Vagina (tissue), 2 donors: ENCODE results near the gene FAM83C.

Source experiments
- POLR2A ChIP-seq, 2 donors: fragments of 450-650 bp; IDR thresholded peaks; one replicate each; pipeline ENCODE4 v1.6.1; 2017; ENCODE audit warnings: antibody characterized with exemption in 2 of 2, mild to moderate bottlenecking in 2 of 2, moderate library complexity in 2 of 2
- TF ChIP-seq, protein P1 (sequence below), 3 experiments: fragments of 450-650 bp in 2 of 3; fragments of 200-600 bp in 1 of 3; sonication (generic) in 1 of 3; IDR thresholded peaks; one replicate each; pipeline ENCODE4 v1.5.1; 2017 to 2019; ENCODE audit warnings: antibody characterized with exemption in 3 of 3, mild to moderate bottlenecking in 2 of 3, moderate library complexity in 2 of 3

DNA sequence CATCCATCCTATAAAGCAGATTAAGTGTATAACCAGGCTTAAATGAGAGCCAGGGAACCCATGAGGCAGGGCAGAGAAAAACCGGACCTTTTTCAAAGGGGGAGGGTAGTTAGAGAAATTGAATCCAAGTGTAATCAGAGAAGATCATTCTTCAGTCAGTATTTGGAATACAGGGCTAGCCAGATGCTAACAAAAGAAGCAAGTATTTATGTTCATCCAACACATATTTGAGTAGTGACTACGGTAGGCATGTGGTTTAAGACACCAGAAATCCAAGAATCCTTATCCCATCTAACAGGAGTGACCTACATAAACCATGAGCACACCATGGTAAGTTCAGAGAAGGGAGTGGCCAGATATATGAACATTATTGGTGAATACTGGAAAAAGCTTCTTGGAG is 46.8 kb upstream of the FAM83C start:
- TF ChIP-seq, protein P1, sequence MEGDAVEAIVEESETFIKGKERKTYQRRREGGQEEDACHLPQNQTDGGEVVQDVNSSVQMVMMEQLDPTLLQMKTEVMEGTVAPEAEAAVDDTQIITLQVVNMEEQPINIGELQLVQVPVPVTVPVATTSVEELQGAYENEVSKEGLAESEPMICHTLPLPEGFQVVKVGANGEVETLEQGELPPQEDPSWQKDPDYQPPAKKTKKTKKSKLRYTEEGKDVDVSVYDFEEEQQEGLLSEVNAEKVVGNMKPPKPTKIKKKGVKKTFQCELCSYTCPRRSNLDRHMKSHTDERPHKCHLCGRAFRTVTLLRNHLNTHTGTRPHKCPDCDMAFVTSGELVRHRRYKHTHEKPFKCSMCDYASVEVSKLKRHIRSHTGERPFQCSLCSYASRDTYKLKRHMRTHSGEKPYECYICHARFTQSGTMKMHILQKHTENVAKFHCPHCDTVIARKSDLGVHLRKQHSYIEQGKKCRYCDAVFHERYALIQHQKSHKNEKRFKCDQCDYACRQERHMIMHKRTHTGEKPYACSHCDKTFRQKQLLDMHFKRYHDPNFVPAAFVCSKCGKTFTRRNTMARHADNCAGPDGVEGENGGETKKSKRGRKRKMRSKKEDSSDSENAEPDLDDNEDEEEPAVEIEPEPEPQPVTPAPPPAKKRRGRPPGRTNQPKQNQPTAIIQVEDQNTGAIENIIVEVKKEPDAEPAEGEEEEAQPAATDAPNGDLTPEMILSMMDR (IDR thresholded peaks at IDR 0.05) = no peak
- no peak for TF ChIP-seq POLR2A (IDR thresholded peaks at IDR 0.05)
